B cell (primary cell): ENCODE results near the gene CHCHD6.

Experiments used
- EZH2 ChIP-seq: IDR thresholded peaks from 2 replicates; pipeline ENCODE4 v1.6.1; 2012; ENCODE audit warnings: borderline replicate concordance, low read depth, mild to moderate bottlenecking, moderate library complexity, low read length; ENCODE audit not compliant: insufficient read depth, poor library complexity, severe bottlenecking
- TF ChIP-seq, protein P1 (sequence below): fragments of 200-600 bp; IDR thresholded peaks from one replicate; pipeline ENCODE4 v1.8.0; 2022; ENCODE audit warnings: antibody characterized with exemption, mild to moderate bottlenecking

DNA sequence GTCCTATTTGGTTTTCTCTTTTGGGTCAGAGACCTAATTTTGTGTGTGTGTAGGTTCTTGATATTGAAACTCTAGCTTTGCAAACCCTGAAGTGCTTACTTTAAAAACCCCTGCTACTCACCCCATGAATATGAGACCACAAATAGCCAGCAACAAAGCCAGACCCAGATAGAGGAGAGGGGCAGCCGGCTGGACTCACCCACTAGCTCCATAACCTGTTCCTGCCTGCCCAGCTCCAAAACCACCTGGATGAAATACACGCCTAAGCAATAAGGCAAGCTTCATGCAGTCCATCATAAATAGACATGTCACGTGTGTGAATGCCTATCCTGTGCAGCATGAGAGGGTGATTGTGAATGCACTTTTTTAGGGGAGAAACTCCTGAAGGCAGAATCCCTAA lies 45.5 kb upstream of the CHCHD6 start:
- TF ChIP-seq, protein P1, sequence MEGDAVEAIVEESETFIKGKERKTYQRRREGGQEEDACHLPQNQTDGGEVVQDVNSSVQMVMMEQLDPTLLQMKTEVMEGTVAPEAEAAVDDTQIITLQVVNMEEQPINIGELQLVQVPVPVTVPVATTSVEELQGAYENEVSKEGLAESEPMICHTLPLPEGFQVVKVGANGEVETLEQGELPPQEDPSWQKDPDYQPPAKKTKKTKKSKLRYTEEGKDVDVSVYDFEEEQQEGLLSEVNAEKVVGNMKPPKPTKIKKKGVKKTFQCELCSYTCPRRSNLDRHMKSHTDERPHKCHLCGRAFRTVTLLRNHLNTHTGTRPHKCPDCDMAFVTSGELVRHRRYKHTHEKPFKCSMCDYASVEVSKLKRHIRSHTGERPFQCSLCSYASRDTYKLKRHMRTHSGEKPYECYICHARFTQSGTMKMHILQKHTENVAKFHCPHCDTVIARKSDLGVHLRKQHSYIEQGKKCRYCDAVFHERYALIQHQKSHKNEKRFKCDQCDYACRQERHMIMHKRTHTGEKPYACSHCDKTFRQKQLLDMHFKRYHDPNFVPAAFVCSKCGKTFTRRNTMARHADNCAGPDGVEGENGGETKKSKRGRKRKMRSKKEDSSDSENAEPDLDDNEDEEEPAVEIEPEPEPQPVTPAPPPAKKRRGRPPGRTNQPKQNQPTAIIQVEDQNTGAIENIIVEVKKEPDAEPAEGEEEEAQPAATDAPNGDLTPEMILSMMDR = no peak
- no peak for TF ChIP-seq EZH2
